HG03108 (cell line): ENCODE measurements around the gene XRCC3.

Source experiments
- ATAC-seq: cut with Tn5 transposase; IDR thresholded peaks from one replicate; pipeline ENCODE4 v1.9.1; 2021; ENCODE audit warnings: moderate library complexity; ENCODE audit not compliant: unreplicated experiment

Gene XRCC3

DNA sequence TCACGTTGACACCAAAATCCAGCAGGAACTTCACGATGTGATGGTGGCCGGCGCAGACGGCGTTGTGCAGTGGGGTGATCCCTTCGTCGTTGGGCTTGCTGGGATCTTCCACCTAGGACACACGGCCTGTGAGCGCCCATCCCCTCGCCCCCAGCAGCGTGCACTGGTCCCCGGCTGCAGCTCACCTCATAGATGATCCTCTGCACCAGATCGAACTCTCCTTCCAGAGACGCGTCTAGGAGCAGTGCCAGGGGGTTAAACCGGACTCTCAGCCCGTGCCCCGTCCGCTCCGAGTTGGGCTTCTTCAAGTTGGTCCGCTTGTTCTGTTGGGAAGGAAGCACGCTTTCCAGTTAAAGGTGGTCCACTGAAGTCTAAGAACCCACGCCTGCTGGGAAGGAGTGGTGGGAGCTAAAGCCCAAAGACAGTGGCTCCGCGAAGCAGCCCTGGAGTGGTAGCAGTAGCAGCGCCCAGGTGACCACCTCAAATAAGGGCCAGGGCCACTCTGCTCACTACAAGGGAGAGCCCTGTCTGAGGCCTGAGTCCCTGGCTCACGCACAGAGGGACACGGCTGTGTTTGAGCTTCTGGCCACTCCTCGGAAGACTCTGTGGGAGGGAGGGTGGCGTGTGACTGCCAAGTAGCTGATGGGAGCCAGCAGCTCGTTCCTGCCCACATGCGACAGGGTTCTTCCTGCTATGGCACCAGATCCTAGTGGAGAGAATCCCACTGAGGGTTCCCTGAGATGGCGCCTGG is 23.6 kb upstream of the XRCC3 start:
- no peak for ATAC-seq

DNA sequence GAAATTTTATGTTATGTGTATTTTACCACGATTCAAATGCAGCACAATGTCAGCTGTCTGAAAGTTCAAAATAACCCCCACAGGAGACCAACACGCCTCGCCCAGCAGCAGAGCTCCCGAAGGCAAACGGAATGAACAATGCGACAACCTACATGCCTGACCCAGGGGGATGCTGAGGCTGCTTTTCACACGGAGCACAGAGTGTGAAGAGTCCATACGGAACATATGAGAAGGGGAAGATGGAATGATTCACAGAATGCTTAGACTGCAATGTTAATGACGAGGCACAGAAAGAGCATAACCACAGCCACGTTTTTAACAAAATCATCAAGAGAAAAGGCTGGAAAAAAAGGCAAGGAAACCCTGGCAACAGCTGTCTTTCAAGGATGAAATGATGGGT is 22.9 kb upstream of the XRCC3 start:
- no peak for ATAC-seq

DNA sequence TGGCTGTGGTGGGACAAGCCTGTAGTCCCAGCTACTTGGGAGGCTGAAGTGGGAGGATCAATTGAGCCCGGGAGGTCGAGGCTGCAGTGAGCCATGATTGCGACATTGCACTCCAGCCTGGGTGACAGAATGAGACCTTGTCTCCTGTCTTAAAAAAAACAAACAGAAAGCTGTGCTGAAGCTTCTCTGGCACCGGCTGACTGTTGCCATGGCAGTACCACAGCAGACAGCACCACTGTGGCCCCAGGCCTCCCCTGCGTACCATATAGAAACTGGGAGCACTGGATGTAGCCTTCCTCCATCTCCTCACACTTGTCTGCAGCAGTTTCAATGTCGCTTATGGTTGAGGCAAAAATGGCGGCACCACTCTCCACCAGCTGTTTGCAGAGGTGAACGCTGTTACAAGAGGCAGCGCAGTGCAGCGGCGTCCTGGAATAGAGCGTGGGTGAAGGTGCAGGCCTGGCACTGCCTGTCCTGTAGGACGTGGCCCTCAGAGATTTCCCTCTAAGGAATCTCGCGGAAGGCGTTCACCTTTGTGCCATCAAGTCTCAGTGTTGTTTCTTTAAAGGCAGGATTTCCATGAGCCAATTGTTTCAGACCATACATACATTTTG is 22.3 kb upstream of the XRCC3 start:
- ATAC-seq = no peak

DNA sequence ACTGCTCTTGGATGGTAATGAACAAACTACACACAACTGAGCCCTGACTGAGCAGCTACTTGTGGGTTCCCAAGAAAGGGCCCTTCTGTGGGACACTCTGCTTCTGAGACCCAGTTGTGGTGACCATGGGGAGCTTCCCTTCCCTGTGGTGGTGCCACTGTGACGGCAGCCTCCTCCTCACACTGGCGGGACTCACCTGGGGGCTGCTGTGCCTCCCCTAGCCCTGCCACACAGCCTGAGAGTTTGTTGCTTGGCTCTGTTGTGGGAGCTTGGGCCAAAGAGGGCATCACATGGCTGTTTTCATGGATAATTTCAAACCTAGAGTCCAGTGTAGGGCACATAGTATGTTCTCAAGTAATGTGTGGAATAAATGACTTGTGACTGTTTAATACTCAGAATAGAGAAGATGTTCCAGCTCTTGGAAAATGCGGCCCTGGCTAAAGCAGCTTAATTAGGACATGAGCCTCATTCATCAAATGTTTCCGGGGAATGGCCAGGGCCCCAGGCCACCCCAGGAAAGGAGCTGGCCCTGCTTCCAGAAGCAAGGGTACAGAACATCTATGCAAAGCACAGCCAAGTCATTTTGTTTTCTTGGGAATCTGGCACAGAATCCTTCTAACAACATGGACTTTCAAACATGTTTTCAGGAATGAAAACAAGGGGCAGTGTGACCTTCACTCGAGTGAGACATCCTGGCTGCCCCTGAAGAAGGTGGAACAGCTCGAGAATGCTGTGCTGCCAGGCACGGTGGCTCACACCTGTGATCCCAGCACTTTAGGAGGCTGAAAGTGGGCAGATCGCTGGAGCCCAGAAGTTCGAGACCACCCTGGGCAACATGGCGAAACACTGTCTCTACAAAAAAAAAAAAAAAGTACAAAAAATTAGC is 21.5 kb upstream of the XRCC3 start:
- ATAC-seq = no peak

DNA sequence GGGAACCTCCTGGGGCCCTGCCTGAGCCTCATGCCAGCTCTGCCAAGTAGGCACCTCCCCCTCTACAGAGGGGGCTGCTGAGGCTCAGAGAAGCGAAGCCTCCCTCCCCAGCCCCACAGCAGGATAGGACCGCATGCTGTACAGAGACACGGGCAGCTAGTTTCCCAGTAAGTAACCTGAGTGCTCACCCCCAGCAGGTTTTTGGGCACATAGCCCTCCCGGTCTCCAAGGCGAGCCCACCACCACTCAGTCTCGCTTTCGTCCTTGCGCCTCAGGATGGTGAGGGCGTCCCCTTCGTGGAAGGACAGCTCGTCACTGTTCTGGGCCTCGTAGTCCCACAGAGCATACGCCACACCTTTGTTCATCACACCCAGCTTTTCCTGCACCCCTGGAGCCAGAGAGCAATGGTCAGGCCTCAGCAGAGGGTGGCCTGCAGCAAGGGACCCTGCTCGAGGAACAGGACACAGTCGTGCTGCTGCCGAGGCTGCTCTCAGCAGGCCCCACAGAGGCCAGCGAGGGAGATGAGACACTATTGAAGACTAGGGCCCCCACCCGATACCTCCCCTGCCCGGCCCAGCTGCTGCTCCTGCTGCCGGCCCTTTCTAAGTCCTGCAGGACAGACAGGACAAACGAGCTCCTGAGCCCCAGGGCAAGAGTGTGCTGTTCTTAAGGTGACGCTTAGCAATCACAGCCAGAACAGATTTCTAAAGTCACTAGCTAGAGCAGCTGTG is 20.7 kb upstream of the XRCC3 start:
- no peak for ATAC-seq

DNA sequence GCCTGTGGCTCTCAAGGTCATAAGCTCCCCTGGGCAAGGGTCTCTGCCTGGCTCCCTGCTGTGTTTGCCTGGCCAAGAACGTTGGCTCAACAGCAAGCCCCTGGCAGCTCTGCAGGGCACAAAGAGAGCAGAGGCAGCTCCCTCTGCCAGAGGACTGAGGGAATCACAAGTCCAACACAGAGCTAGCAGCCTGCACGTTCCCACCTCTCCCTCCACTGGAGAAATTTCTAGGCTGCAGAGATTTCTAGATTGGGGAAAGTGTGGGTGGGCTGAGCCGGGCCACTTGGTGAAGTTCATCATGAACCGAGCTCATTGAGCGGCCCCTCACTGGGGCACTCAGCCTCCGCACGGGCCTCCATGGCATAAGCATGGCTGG is 20.2 kb upstream of the XRCC3 start:
- ATAC-seq = no peak

DNA sequence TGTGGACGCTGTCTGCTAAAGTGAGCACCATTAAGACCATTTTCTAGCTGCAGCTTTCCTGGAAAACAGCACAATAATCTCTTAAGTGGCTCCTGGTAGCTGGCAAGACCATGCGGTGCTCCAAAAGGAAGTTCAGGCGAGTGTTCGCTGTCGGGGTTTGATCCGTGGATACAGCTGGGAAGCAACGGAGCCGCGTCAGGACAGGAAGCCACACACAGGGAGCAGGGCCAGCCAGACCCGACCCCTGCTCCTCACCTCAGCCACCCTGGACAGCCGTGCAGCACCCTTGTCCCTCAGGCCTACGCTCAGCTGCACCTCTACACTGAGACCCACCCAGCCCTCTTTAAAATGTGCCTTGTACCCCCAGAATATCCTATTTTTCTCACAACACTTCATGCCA is 19.8 kb upstream of the XRCC3 start:
- no peak for ATAC-seq

DNA sequence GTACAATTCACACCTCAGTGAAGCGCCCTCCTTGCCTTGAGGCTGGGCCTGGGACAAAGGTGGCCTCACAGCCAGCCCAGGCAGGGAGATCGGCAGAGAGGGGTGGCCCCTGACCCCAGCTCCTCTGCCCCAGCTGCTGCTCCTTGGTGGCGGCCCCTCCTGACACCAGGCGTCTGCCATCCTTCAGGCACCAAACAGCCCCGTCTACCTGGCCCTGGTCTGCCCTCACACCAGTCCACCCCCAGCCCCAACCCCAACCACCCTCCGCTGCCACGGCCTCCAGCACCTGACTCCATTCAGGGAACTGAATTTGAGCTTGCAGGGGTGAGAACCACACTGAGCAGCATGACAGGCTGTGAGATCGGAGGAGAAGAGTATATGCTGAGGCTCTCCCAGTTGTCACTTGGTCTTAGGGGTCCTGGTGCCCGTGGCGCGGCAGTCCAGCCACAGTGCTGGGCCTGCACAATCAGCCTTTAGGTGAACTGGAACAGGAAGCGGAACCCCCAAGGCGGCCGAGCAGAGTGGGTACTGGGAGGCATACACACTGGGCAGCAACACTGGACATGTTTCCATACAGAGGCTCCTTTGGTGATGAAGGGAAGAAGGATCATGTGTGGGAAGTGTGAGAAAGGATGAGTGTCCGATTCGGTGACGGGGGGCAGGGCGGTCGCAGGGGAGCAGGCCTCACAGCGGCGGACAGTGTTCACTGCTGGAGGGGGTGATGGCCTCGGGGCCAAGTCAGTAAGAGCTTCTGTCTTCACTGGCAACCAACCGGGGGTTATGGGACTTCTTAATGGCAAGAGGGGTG is 19.0 kb upstream of the XRCC3 start:
- ATAC-seq = no peak

DNA sequence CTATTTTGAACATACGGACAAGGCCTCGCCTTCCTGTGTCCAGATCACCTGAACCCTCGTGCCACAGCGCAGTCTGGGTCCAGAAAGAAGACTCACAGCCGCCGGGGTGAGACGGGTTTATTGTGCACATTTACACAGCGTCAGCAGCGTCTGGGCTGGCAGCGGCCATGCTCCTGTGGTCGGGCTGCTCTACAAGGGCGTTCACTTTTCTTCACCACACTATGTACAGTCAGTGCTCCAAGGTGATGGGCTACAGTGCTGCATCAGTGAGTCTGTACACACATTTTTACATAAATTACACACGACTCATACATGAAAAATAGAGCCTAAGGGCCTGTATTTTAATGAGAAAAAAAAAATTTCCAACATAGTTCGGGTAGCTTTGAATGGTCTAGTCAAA is 18.4 kb upstream of the XRCC3 start:
- ATAC-seq = no peak

DNA sequence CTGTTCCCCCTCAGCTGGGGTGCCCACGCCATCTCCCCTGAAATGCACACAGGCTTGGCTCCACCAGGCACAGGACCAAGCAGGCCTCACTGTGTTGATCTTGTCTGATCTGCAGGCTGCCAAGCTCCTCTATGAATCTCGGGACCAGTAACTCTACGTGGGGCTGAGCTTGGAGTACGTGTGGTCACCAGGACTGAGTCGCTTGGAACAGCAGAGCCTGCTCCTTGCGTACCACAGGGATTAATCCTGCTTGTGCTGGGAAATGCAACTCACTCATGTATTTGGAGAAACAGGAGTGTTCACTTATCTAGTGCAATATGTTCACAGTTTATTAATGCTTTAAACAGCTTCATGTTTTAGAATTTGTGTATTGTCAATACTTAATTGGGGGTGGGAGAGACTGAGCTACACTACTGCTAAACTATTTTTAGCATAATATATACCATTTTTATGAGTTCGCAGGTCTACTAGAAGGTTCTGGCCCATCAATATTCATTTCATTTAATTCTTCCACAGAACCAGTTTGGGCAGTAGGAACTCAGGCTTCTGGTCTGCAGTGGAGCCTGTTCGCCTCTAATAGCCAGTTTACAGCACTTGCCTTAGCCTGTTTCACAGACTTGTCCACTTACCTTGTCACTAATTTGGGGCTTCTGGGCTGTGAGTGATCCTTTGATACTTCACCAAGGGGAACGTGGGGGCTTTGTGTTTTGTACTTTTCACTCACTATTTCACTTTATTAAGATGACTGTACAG is 17.8 kb upstream of the XRCC3 start:
- ATAC-seq = no peak

DNA sequence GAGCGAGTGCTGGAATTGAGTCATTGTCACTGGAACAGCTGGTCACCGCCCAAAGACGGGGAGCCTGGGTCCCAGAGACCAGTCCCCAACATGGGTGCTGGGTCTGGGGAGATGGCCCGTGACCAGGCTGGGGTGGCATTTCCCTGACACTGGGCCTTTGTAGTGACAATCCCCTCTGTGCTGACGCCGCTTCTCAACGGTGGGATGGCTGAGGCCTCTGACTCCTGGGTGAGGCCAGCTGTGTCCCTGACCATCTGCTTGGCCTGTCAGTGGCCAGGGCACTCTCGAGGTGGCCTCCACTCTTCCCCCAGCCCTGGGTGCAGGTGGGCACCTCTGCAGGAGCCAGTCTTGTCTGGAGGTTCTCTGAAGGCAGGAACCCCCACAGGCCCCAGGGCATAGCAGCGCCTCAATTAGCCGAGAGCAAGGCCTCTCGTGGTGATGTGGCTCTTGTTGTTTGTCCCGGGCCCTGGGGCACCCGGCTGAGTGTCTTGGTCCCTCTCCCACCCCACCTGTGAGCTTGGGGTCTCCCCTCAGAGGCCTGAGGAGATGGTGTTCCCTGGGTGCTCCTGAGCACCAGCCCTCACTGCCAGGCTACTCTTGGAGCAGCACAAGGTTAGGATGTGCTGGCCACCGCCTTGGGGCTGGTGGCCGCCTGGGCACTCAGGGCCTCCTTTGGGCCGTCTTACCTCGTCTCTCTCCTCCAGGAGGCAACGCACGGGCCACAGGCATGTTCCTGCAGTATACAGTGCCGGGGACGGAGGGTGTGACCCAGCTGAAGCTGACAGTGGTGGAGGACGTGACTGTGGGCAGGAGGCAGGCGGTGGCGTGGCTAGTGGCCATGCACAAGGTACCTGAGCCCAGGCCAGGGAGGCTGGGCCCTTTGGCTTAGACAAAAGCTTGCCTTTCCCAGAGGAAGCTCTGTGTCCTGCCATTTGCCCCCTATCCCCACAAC is 16.9 kb upstream of the XRCC3 start:
- no peak for ATAC-seq

DNA sequence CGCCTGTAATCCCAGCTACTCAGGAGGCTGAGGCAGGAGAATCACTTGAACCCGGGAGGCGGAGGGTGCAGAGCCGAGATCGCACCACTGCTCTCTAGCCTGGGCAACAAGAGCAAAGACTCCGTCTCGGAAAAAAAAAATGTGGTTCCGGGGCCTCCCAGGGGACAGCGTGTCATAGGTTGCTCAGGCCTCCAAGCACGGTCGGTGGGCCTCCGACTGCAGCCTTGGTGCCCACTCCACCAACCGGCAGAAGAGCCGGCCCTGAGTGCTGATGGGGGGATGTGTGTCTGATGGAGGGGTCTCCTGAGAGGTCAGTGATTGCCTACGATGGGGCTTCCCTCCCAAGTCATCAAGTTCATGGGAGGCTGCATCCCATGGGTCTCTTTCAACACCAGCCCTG is 16.2 kb upstream of the XRCC3 start:
- ATAC-seq = no peak

DNA sequence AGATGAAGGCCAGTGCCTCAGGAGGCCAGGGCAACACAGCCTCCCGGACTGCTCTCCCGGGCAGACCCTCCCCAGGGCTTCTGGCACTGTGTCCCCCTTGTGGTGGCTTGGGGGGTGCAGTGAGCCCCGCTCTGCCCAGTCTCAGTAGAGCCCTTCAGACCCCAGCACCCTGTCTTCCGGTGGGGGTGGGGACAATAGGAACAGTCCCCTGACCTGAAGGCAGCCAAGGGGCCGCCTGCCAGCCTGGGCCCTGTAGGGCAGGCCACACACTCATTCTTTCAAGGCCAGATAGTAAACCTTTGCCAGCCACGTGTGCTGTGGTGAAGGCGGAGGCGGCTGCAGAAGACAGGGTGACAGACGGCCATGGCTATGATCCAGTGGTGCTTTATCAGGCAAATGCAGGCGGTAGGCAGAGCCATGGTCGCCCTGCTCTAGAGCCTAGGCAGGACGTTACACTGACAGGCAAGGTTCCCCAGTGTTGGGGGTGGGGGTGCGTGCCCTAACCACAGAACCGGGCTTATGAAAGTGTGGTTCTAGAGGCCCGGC is 15.3 kb upstream of the XRCC3 start:
- ATAC-seq = no peak

DNA sequence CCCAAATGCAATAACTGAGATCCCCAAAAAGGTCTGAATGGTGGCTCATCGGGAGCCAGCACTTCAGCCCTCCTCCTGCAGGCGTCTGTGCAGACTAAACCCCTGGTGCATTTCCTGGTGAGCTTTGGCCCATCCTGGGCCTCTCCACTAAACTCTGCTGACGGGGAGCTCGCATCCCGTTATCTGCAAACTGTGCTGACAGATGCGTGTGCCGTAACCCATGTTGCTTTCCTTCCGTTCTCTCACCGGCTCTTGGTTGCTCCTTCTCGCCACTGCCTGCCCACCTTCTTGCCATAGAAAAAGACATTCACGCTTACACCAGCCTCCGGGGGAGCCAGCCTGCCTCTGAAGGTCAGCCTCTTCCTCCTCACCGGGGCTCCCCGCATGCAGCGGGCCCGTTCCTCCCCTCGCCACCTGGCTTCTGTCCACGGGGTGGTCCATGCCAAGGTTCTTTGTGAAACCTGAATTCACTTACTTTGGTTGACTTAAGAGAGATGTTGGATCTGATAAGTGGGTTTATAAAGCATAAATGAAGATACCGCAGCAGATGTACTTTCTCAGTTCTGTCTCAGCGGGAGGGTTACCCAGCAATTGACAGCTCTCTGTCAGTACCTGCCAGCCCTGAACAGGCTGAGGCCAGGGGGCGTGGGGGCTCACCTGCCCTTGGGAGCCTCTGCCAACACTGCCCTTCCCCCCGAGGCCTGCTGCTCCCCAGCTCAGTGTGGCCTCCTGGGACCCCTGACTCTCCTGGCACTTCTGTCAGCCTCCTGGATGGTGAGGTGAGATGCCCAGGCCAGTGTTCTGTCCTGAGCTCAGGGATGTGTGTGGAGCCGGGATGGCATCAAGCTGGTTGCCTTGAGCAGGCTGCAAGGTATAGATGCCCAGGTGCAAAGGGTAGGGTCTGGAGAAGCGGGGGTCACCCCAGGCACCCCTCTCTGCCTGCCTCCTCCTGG is 14.5 kb upstream of the XRCC3 start:
- no peak for ATAC-seq

DNA sequence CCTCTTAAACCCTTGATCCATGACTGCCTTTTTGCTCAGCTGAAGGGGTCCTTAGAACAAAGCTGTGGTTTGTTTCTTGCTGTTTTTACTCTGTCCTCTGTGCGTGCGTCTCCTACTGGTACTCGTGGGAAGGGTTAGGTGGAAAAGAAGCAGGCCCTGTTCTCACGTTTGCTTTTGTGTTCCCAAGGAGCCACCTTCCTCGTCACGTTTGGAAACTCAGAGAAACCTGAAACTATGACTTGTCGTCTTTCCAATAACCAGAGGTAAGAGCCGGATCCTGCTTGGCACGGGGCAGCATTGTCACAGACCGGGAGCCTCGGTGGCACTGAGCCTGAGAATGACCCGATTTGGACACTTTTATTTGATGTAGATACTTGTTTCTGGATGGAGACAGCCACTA is 13.5 kb upstream of the XRCC3 start:
- ATAC-seq = no peak

DNA sequence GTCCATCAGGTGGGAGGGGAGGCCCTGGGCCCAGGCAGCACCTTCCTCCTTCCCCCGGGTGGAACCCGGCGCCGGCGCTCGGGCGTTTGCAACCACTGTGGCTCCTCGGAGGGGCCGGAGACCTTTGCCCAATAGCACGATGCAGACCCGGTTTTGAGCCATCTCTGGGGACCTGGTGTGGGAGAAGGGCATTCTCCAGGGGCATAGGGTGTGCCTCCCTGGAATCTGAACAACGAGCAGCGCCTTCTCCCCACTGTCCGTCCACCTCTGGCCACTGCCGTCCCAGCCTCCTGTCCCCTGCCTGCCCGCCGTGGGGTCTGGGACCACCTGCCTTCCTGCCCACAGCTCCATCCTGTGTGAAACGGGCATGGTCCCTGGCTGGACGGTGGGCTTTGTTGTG is 12.9 kb upstream of the XRCC3 start:
- no peak for ATAC-seq

DNA sequence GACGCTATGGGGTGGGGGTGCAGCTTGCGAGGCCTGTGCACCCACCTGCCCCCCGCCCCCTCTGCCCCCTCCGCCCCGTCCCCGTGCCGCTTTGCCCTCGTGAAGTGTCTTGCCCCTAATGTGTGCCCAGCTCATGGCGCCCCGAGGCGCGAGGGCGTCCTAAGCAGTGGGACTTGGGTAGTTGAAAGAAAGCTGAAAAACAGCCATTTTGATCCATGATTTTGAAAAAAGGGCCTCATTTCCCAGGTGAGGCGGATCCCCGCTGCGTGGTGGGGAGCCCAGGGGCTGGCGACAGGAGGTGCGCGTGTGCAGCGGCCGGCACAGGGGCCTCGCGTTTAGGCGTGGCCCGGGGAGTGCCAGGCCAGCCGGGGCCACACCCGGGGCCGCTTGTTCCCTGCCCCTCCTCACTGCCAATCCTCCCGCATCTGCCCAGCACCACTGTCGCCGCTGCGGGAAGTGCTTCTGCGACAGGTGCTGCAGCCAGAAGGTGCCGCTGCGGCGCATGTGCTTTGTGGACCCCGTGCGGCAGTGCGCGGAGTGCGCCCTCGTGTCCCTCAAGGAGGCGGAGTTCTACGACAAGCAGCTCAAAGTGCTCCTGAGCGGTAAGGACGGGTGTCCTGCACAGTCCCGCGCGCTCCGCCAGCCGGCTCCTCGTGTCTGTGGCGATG is 12.2 kb upstream of the XRCC3 start:
- ATAC-seq = no peak
